ENCODE measurements around the gene TTC3. TPM values are rescaled to one million over a fixed set of nuclear protein-coding genes. Genes with fewer than 3 reads are reported as not detected.

TTC3 gene
- total and polyA plus RNA-seq, 7 donors, result 6.5 to 50.3 (median 25.7) TPM

- Histone ChIP-seq H3K27me3 (ENCODE audit: insufficient read depth in 3 of 3, low read length in 2 of 3) (no peaks in the 10 kb centered on the region), H3K27ac (peak overlapping the region; percentile 30), H3K9me3 (no peaks in the 10 kb centered on the region), H3K4me3 (no peak overlapping the region), H3K4me1 (no peaks in the 10 kb centered on the region), H3K36me3 (ENCODE audit: insufficient read depth in 1 of 2, low read depth in 1 of 2) (peaks cover 12 to 83% of the 10 kb centered on the region in 2 donors)
- intact Hi-C loops (cut with DNase I), result loop anchor here in 1 of 2 donors (5.0 kb wide), 1 partner anchor 922 kb away; no protein-coding TSS in a partner anchor
- DNase-seq (no peak), ATAC-seq (no peak)
- 70 to 74% (median 73%) methylated on average over 4 of the region's 4 CpGs for WGBS, 3 donors
- TF ChIP-seq, protein P1, sequence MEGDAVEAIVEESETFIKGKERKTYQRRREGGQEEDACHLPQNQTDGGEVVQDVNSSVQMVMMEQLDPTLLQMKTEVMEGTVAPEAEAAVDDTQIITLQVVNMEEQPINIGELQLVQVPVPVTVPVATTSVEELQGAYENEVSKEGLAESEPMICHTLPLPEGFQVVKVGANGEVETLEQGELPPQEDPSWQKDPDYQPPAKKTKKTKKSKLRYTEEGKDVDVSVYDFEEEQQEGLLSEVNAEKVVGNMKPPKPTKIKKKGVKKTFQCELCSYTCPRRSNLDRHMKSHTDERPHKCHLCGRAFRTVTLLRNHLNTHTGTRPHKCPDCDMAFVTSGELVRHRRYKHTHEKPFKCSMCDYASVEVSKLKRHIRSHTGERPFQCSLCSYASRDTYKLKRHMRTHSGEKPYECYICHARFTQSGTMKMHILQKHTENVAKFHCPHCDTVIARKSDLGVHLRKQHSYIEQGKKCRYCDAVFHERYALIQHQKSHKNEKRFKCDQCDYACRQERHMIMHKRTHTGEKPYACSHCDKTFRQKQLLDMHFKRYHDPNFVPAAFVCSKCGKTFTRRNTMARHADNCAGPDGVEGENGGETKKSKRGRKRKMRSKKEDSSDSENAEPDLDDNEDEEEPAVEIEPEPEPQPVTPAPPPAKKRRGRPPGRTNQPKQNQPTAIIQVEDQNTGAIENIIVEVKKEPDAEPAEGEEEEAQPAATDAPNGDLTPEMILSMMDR (IDR thresholded peaks at IDR 0.05), result no peak
These were observed 72.6 kb downstream of the TTC3 start for GRCh38 chr21:37145635-37146111.

GRCh38 chr21:37146320-37147235 is 73.5 kb downstream of the TTC3 start:
- WGBS, 3 donors, result 60 to 75% (median 63%) methylated on average over 8 of the region's 8 CpGs
- Histone ChIP-seq H3K4me1 (no peaks in the 10 kb centered on the region), H3K9me3 (no peaks in the 10 kb centered on the region), H3K36me3 (ENCODE audit: insufficient read depth in 1 of 2, low read depth in 1 of 2) (peaks cover 12 to 77% of the 10 kb centered on the region in 2 donors), H3K27me3 (ENCODE audit: insufficient read depth in 3 of 3, low read length in 2 of 3) (no peaks in the 10 kb centered on the region), H3K4me3 (no peak overlapping the region), H3K27ac (peak overlapping the region; percentile 30)
- DNase-seq (no peak), ATAC-seq (no peak)
- TF ChIP-seq, protein P1 (IDR thresholded peaks at IDR 0.05), result no peak
- intact Hi-C loops (cut with DNase I), result loop anchor here in 1 of 2 donors (5.0 kb wide), 1 partner anchor 921 kb away; no protein-coding TSS in a partner anchor

- H3K4me1 ChIP-seq, result peaks cover 11% of the 10 kb centered on the region
- ATAC-seq (no peak), DNase-seq (no peak)
- H3K4me3 ChIP-seq, result no peak overlapping the region
- H3K9me3 ChIP-seq, result no peaks in the 10 kb centered on the region
- peaks cover 12 to 74% of the 10 kb centered on the region in 2 donors for H3K36me3 ChIP-seq (ENCODE audit: insufficient read depth in 1 of 2, low read depth in 1 of 2)
- TF ChIP-seq, protein P1 (IDR thresholded peaks at IDR 0.05), result no peak
- H3K27ac ChIP-seq, result no peak overlapping the region
- intact Hi-C loops (cut with DNase I), result loop anchor here in 1 of 2 donors (5.0 kb wide), 1 partner anchor 918 kb away; no protein-coding TSS in a partner anchor
- H3K27me3 ChIP-seq (ENCODE audit: insufficient read depth in 3 of 3, low read length in 2 of 3), result no peaks in the 10 kb centered on the region
These were observed 76.4 kb downstream of the TTC3 start for GRCh38 chr21:37149411-37149810.

- Histone ChIP-seq H3K4me1 (peaks cover 22% of the 10 kb centered on the region), H3K36me3 (ENCODE audit: insufficient read depth in 1 of 2, low read depth in 1 of 2) (peaks cover 2 to 62% of the 10 kb centered on the region in 2 donors), H3K27ac (peak overlapping the region; percentile 82), H3K27me3 (ENCODE audit: insufficient read depth in 3 of 3, low read length in 2 of 3) (no peaks in the 10 kb centered on the region), H3K9me3 (no peaks in the 10 kb centered on the region), H3K4me3 (no peak overlapping the region)
- DNase-seq, result no peak
- intact Hi-C loops (cut with DNase I), result no loop called here
- peak in 3 of 4 donors; percentile 2 to 23 (median 3) for ATAC-seq
- 59 to 73% (median 60%) methylated on average over 4 of the region's 4 CpGs for WGBS, 3 donors
- TF ChIP-seq, protein P1 (IDR thresholded peaks at IDR 0.05), result no peak
These were observed 80.3 kb downstream of the TTC3 start for GRCh38 chr21:37153196-37153934.

All from psoas muscle (tissue), 8 donors.